ENCODE results near the gene MED8.

GRCh38 chr1:43334453-43335205 is 55.0 kb downstream of the MED8 start:
- no peak for TF ChIP-seq EZH2 (IDR thresholded peaks at IDR 0.05)
- TF ChIP-seq POLR2AphosphoS5 (IDR thresholded peaks at IDR 0.05; ENCODE audit: borderline replicate concordance, low read depth, low read length), result no peak
